GM19238 (cell line): Measurements from ENCODE around the gene TMEM237.

Source experiments
- DNase-seq: peaks from one replicate; pipeline ENCODE4 v3.0.0; 2011; ENCODE audit warnings: low spot score; ENCODE audit not compliant: insufficient read length

TMEM237 gene

GRCh38 chr2:201642086-201642578 lies 1.2 kb downstream of the TMEM237 start:
- no peak for DNase-seq

- no peak for DNase-seq
Observed at GRCh38 chr2:201639205-201639604, 4.1 kb downstream of the TMEM237 start.

GRCh38 chr2:201638326-201638725 lies 5.0 kb downstream of the TMEM237 start:
- no peak for DNase-seq

- DNase-seq: no peak
Observed at GRCh38 chr2:201633661-201634249, 9.5 kb downstream of the TMEM237 start.

- DNase-seq: no peak
Observed at GRCh38 chr2:201631041-201631440, 12.3 kb downstream of the TMEM237 start.

GRCh38 chr2:201630577-201630976 lies 12.7 kb downstream of the TMEM237 start:
- no peak for DNase-seq

- no peak for DNase-seq
Observed at GRCh38 chr2:201628545-201628944, 14.8 kb downstream of the TMEM237 start.

- no peak for DNase-seq
Observed at GRCh38 chr2:201622306-201622970, 20.9 kb downstream of the TMEM237 start.

GRCh38 chr2:201621293-201621999 lies 21.9 kb downstream of the TMEM237 start:
- DNase-seq: no peak

- DNase-seq: no peak
Observed at GRCh38 chr2:201618744-201619662, 24.3 kb downstream of the TMEM237 start.

- DNase-seq: no peak
Observed at GRCh38 chr2:201608021-201608420, 35.3 kb downstream of the TMEM237 start.

- DNase-seq: no peak
Observed at GRCh38 chr2:201607568-201607967, 35.7 kb downstream of the TMEM237 start.

- DNase-seq: no peak
Observed at GRCh38 chr2:201600906-201601305, 42.4 kb downstream of the TMEM237 start.

GRCh38 chr2:201597397-201597796 lies 45.9 kb downstream of the TMEM237 start:
- DNase-seq: no peak

GRCh38 chr2:201580486-201580885 lies 62.8 kb downstream of the TMEM237 start:
- DNase-seq: no peak

GRCh38 chr2:201579536-201579935 lies 63.8 kb downstream of the TMEM237 start:
- no peak for DNase-seq

GRCh38 chr2:201575971-201576370 lies 67.3 kb downstream of the TMEM237 start:
- no peak for DNase-seq

- no peak for DNase-seq
Observed at GRCh38 chr2:201574766-201575165, 68.5 kb downstream of the TMEM237 start.

- DNase-seq: no peak
Observed at GRCh38 chr2:201572846-201573508, 70.3 kb downstream of the TMEM237 start.
